CD4-positive, alpha-beta T cell (primary cell): ENCODE results near the gene IKBIP. TPM values are rescaled to one million over a fixed set of nuclear protein-coding genes. Genes with fewer than 3 reads are reported as not detected.

Source experiments
- ATAC-seq: fragments of 200-7000 bp; cut with Tn5 transposase; one replicate; pipeline ENCODE4 v1.10.0; 2022; ENCODE audit warnings: mild to moderate bottlenecking; ENCODE audit not compliant: poor library complexity
- CTCF ChIA-PET: fragments of 350-600 bp; sonication (Branson Sonifier 250); formaldehyde crosslinking; loops from one replicate; lab custom pipeline; 2021; ENCODE audit warnings: antibody characterized with exemption, inconsistent platforms; lab: Charles Lee
- POLR2A ChIA-PET: fragments of 350-600 bp; sonication (Branson Sonifier 250); formaldehyde crosslinking; loops from one replicate; lab custom pipeline; 2021; ENCODE audit warnings: antibody characterized with exemption, inconsistent platforms; lab: Charles Lee
- DNase-seq, 14 experiments: peaks; one replicate each; pipeline ENCODE4 v3.0.0-alpha.2; 2013 to 2020; ENCODE audit warnings: mixed read lengths in 2 of 14
- H3K27ac ChIP-seq, 2 donors: one replicate each; pipeline versions ENCODE4 v1.5.1 to v1.7.0; 2013; ENCODE audit warnings: low read length in 2 of 2, low read depth in 1 of 2, mild to moderate bottlenecking in 1 of 2
- H3K27me3 ChIP-seq, 2 experiments: 1 replicate in 1 of 2; 2 replicates in 1 of 2; pipeline versions ENCODE4 v1.6.1 to v1.7.0; 2013; ENCODE audit warnings: low read length in 2 of 2, control low read depth in 1 of 2, mild to moderate bottlenecking in 1 of 2, moderate library complexity in 1 of 2; ENCODE audit not compliant: insufficient read depth in 2 of 2, control insufficient read depth in 1 of 2
- H3K36me3 ChIP-seq: one replicate; pipeline ENCODE4 v1.6.1; 2013; ENCODE audit warnings: low read length, control low read depth; ENCODE audit not compliant: insufficient read depth
- H3K4me1 ChIP-seq: one replicate; pipeline ENCODE4 v1.6.1; 2013; ENCODE audit warnings: low read length, control low read depth; ENCODE audit not compliant: insufficient read depth
- H3K4me3 ChIP-seq: one replicate; pipeline ENCODE4 v1.5.1; 2013; ENCODE audit warnings: mild to moderate bottlenecking, low read length, moderate library complexity
- H3K9me3 ChIP-seq, 2 experiments: 1 replicate in 1 of 2; 2 replicates in 1 of 2; pipeline versions ENCODE4 v1.6.1 to v1.7.0; 2013; ENCODE audit warnings: low read length in 2 of 2, mild to moderate bottlenecking in 2 of 2, control low read depth in 1 of 2, moderate library complexity in 1 of 2; ENCODE audit not compliant: control insufficient read depth in 1 of 2, insufficient read depth in 1 of 2
- H3K27ac Mint-ChIP-seq: one replicate; pipeline ENCODE4 v1.8.0; 2020; ENCODE audit warnings: mixed read lengths
- H3K27me3 Mint-ChIP-seq: one replicate; pipeline ENCODE4 v1.8.0; 2021; ENCODE audit warnings: mixed read lengths
- H3K36me3 Mint-ChIP-seq: one replicate; pipeline ENCODE4 v1.8.0; 2021; ENCODE audit warnings: low read depth, mixed read lengths
- H3K4me1 Mint-ChIP-seq: one replicate; pipeline ENCODE4 v1.8.0; 2021; ENCODE audit warnings: low read depth, mixed read lengths
- H3K4me3 Mint-ChIP-seq: one replicate; pipeline ENCODE4 v1.8.0; 2020; ENCODE audit warnings: mild to moderate bottlenecking, mixed read lengths
- H3K9me3 Mint-ChIP-seq: one replicate; pipeline ENCODE4 v1.8.0; 2020; ENCODE audit warnings: mixed read lengths
- CTCF ChIP-seq: fragments of 200-600 bp; IDR thresholded peaks from one replicate; pipeline ENCODE4 v1.8.0; 2022; ENCODE audit warnings: antibody characterized with exemption, mild to moderate bottlenecking
- intact Hi-C, 2 experiments: fragments of 100-400 bp; cut with DNase I in 1 of 2; cut with micrococcal nuclease in 1 of 2; formaldehyde crosslinking; loops; one replicate each; pipeline versions ENCODE4 v1.15.1 to v1.9.0; 2023 to 2025; cut with DNase I, micrococcal nuclease
- total RNA-seq, 174 experiments: library from RNA in 2 of 174; stranded (reverse) in 2 of 174; gene quantifications; one replicate each; pipeline ENCODE4 v1.2.3 and lab custom pipeline; 2021 to 2026

IKBIP gene
- total RNA-seq, 2 experiments from 2014 or later = 0.56 to 0.82 TPM

GRCh38 chr12:98639491-98639890, 5.1 kb downstream of the IKBIP start:
- no peak overlapping the region for H3K27ac ChIP-seq
- Mint-ChIP-seq H3K4me1 (peaks cover 5% of the 10 kb centered on the region), H3K4me3 (no peak overlapping the region), H3K27me3 (no peaks in the 10 kb centered on the region), H3K9me3 (no peaks in the 10 kb centered on the region), H3K27ac (no peak overlapping the region), H3K36me3 (peaks cover 5% of the 10 kb centered on the region)
- H3K4me1 ChIP-seq = peaks cover 12% of the 10 kb centered on the region
- no peak for DNase-seq
- intact Hi-C loops = no loop called here
- no peaks in the 10 kb centered on the region for H3K27me3 ChIP-seq
- no peaks in the 10 kb centered on the region for H3K36me3 ChIP-seq
- ATAC-seq = no peak
- POLR2A ChIA-PET = interaction anchor here (1.1 to 1.5 kb wide), 2 partner anchors 34 to 46 kb away, joined by 4 to 5 read pairs; partner anchors contain the start of gene SLC25A3
- H3K4me3 ChIP-seq = no peak overlapping the region
- TF ChIP-seq CTCF = no peak
- CTCF ChIA-PET = no interaction called here
- no peaks in the 10 kb centered on the region for H3K9me3 ChIP-seq

- Mint-ChIP-seq H3K9me3 (no peaks in the 10 kb centered on the region), H3K36me3 (peaks cover 2% of the 10 kb centered on the region), H3K4me3 (no peak overlapping the region), H3K27me3 (no peaks in the 10 kb centered on the region), H3K27ac (no peak overlapping the region), H3K4me1 (no peaks in the 10 kb centered on the region)
- Histone ChIP-seq H3K4me3 (no peak overlapping the region), H3K9me3 (no peaks in the 10 kb centered on the region), H3K27ac (no peak overlapping the region), H3K27me3 (no peaks in the 10 kb centered on the region), H3K4me1 (peaks cover 5% of the 10 kb centered on the region), H3K36me3 (no peaks in the 10 kb centered on the region)
- TF ChIP-seq CTCF = no peak
- ATAC-seq = no peak
- ChIA-PET POLR2A (no interaction called here), CTCF (no interaction called here)
- no peak for DNase-seq
- intact Hi-C loops = no loop called here
Observed at GRCh38 chr12:98638009-98638408, 6.6 kb downstream of the IKBIP start.

GRCh38 chr12:98637068-98637467, 7.5 kb downstream of the IKBIP start:
- intact Hi-C loops = no loop called here
- Mint-ChIP-seq H3K27me3 (no peaks in the 10 kb centered on the region), H3K27ac (no peak overlapping the region), H3K9me3 (no peaks in the 10 kb centered on the region), H3K4me3 (no peak overlapping the region), H3K4me1 (no peaks in the 10 kb centered on the region), H3K36me3 (peaks cover 6% of the 10 kb centered on the region)
- Histone ChIP-seq H3K4me3 (no peak overlapping the region), H3K9me3 (no peaks in the 10 kb centered on the region), H3K27ac (no peak overlapping the region), H3K27me3 (no peaks in the 10 kb centered on the region), H3K4me1 (no peaks in the 10 kb centered on the region), H3K36me3 (peaks cover under 1% of the 10 kb centered on the region)
- no peak for DNase-seq
- ATAC-seq = no peak
- POLR2A ChIA-PET = no interaction called here
- no peak for TF ChIP-seq CTCF
- CTCF ChIA-PET = no interaction called here
